Activated effector memory CD4-positive, alpha-beta T cell treated with Interleukin-2 at 50 U/mL for 16 hours (primary cell): ENCODE data around the gene SPATA16.
"Not testable (repeated sequence)": the region's sequence is repeated elsewhere in the genome, so short reads cannot be mapped to it uniquely, and the experiment has no call there.

Source experiments
- DNase-seq: peaks from one replicate; pipeline ENCODE4 v3.0.0-alpha.2; 2020

Gene SPATA16

DNA sequence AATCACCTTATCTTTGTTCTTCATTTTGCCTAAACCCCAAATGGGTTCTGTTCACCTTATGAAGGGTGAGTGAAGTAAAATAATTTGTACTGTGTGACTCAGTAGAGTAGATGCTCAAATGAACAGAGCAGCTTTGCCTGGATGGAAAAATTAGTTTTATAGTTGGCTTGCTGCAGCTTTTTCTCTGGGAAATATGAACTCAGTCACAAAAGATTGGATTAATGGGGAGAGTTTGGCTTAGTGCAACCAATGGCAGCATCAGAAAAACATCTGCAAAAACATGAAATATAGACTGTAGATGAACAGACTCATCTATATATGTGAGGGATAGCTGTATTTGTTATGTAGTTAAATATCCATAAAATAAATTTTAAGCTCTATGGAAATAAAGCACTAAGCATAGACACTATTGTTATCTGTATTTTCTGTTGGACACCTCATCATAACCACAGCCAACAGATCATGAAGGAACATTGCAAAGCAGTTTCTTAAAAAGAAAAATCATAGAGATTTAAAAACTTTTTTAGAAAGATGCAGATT lies 209.2 kb downstream of the SPATA16 start:
- DNase-seq = no peak

- no peak for DNase-seq
These were observed 211.6 kb downstream of the SPATA16 start for GRCh38 chr3:172929451-172929850.

DNA sequence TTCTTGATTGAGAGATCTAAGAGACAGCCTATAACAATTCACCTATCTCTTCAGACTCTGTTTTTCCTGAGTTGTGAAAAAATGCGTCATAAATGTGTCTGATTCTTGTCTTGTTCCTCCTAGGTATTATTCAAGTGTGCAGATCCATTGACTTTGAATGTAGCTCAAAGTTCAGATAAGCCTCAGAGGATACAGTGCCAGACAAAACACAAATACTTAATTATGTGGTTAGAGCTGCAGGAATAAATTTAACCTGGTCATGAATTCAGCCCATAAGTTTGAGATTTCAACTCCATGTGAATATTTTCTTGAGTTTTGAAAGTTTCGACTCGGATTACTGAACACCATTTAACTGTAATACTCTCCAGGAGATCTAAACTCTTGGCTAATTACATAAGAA lies 216.5 kb downstream of the SPATA16 start:
- DNase-seq = no peak

DNA sequence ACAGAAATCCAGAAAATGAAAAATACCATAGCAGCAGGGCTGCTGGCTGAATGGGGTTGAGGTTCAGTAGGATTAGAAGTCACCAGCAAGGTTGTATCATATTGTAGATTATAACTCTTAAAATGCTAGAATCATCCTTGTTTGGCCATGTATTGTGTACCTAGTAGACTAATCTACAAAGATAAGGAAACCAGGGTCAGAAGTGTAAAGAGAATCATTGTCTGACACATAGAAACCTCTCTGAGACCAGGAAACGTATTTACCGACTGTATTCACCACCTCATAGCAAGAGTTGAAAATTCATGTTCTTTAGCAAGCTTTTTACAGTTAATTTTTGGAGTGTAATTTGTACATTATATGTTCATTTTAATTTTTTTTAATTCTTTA lies 221.7 kb downstream of the SPATA16 start:
- DNase-seq = no peak

DNA sequence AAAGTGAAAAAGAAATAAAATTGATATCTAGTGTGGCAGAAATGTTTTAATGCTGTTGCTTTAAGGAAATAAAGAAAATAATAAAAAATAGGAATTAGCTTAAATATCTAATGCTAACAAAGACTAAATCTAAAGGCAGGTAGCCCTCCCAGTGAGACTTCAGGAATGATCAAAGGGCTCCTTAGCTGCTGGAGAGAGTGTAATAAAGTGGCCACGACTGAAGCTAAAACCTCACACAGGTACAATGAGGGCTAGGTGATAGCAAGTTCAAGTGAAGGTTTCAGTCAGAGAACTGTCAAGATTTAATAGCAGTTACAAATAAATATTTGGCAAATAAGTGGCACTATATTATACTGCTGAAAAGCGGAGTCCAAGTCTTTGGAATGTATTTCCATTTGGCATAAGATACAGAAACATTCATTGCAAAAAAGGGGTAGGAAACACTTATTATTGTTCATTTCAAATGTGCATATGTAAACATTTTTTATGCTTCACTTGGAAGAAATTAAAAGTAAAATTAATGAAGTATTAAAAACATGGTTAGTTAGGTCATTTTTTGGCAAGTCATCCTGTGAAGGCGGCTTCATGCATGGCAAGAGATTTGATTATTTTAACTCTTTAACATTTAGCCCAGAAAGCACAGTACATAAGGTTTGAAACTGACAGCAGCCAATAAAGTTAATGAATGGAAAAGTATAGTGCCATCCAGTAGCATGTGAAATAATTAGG lies 222.3 kb downstream of the SPATA16 start:
- no peak for DNase-seq

GRCh38 chr3:172918165-172918564 lies 222.9 kb downstream of the SPATA16 start:
- DNase-seq = no peak

DNA sequence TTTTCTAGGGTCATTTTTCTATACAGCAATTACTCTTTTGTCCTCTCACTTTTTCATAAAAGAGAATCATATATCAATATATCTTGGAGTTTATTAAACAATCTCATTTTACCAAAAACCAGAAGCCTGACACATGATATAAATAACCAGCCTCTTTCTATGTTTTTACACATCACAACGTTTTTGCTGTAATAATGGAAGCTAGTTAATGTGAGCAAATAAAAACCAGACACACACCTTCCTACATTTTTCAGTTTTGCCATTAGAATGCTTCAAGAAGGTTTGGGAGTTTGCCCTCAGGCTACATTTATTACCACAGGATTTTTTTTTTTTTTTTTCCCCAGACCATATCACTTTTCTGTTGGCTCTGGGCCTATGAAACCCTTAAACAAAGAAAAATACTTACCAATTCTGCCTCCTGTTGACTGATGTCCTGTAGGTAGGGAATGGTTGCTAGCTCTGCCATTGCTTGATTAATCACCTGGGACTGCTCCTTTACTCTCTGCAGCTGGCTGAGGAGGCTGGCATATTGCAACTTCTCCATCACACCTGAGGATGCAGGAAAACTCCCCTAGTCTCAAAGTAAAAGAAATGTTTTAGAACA lies 225.0 kb downstream of the SPATA16 start:
- no peak for DNase-seq

DNA sequence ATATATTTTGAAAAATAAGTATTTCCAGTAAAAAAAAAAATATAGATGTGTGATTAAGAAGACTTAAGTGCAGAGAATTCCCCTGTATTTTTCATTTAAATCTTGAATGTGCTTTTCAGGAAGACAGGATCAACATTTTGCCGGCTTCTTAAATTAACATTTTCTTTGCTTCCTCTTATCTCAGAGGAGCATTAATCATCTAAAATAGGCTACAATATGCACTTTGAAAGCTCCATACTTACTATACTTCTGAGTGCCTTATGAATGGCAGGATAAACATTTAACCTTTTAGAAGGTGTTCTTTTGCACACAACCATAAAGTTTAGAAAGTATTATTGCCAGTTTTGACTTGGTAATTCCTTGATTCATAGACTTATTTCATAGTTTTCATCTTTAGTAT lies 226.2 kb downstream of the SPATA16 start:
- DNase-seq = no peak

GRCh38 chr3:172913911-172914655 lies 227.0 kb downstream of the SPATA16 start:
- no peak for DNase-seq

DNA sequence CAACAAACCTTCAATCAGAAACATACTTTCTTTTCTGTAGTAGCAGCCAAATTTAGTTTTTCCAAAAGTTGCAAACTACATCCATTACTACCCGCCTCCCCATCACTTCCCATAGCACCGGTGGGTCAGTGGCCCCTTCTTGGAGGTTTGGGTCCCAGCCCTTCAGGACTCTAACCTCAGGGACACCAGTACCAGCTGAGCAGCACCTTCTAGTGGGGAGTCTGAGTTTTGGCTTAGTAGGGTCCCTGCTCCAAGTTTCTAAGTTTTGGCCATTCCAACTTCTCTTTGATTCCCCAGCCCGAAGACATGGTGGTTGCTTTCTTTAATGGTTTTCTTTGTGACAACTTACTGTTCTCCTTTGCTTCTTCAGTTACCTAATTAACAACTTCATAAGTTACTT lies 229.9 kb downstream of the SPATA16 start:
- DNase-seq = no peak

- no peak for DNase-seq
These were observed 232.2 kb downstream of the SPATA16 start for GRCh38 chr3:172908771-172909270.

GRCh38 chr3:172905451-172905850 lies 235.6 kb downstream of the SPATA16 start:
- no peak for DNase-seq

DNA sequence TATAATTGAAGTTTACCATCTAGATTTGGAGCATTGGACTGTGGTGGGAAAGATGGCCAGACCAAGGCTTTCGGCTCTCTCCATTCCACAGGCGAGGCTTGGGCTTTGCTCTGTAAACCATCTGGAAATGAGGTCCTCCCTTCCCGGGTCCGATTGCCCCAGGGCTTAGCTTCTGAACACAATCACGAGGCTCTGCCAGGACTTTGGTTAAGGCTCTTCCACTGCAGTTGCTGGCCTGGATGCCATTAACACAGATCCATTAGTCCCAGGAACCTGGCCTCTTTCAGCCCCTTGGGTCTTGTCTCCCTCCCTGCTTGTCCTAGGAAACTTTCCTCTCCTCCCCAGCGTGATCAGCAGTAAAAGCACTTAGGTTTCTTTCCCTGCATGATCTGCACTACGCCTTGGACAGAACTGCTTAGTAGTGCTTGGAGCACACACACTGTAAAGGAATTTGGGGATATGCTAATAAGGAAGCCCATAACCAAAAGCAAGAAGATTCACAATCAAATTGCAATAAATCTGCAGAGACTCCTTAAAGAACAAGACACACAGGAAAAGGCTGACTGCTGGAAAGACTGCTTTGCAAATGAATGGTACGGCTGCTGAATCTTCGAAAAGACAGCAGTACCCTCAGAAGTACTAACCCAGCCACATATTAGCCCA lies 236.2 kb downstream of the SPATA16 start:
- DNase-seq = no peak

DNA sequence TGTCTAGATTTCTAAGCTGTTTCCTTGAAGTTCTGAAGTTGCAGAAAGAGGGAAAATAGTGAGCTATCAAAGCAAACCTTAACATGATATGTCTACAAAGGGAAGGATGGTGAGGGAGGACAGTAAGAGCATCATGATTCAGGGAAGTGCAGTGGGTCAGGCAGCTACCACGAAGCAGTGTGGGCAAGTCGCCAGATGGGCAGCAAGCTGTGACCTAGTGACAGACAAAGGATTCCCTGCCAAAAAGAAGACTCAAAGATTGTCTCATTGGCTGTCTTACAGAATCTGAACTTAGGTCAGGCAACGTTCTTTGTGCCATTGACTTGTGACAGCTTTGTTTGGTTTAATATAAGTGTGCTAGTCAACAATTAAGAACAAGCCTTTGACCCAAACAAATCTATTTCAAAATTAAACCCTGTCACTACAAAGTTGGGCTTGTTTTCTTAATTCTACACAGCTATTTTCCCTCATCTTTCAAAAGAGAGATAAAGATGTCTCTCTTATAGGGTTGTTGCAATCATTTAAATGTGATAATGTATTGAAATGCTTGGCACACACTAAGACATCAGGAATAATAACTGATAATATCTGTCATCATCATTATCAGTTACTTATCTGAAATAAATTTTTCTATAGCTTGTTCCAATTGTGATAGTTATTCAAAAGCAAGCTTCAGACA lies 237.3 kb downstream of the SPATA16 start:
- no peak for DNase-seq

- no peak for DNase-seq
These were observed 248.9 kb downstream of the SPATA16 start for GRCh38 chr3:172892158-172892557.

DNA sequence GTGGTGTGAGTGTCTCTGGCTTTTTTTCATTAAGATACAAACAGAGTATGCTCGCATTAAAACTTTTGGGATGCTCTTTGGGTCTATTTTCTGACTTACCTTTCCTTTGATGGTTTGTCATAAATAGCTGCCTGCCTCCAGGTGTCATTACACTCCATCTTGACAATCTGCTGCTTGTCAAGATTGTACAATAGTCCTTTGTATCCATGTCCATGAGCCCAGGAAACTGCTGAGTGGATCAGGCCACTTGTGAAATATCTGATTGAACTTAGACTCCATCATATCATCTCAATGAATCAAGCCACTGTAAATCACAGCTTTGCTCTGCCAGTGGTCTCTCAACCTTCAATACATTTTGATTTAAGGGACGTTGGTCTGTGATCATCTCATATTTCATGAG lies 255.3 kb downstream of the SPATA16 start:
- no peak for DNase-seq

DNA sequence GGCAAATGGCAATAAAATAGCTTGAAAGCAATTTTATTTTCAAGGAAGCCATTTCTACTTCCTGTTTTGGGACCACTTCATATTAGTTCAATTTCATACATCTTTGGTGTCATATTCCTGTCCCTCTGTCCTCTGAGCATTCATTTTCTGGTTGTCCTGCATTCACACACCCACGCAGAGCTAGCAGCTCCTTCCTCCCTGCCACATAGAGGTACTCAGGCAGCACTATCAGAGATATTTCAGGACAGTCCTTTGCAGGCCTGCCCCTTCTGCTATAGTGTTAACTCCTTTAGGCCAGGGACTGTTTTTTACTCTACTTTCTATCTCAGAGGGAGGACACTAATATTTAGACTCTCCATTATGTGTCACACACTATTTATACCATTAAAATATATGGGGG lies 258.5 kb downstream of the SPATA16 start:
- DNase-seq = no peak

GRCh38 chr3:172879381-172879780 lies 261.7 kb downstream of the SPATA16 start:
- DNase-seq = not testable (repeated sequence)

DNA sequence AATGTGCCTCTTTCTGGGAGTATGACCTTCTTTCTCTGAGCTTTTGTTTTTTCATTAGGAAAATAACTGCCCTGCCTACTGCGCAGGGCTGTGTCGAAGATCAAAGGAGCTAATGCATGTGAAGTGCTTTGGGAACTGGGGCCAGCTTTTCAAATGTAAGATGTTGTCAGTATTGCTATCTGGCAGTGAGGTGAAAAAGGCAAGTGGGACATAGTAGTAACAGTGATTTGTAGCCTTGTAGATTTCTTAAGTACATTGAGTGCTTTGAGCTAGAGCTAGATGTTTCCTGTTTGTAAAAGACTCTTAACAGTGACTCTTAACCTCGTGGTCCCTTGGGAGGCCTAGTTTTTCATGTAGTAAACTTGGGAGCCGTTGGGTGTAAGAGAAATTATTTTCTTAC lies 264.0 kb downstream of the SPATA16 start:
- no peak for DNase-seq

- DNase-seq = no peak
These were observed 264.7 kb downstream of the SPATA16 start for GRCh38 chr3:172876297-172876696.

DNA sequence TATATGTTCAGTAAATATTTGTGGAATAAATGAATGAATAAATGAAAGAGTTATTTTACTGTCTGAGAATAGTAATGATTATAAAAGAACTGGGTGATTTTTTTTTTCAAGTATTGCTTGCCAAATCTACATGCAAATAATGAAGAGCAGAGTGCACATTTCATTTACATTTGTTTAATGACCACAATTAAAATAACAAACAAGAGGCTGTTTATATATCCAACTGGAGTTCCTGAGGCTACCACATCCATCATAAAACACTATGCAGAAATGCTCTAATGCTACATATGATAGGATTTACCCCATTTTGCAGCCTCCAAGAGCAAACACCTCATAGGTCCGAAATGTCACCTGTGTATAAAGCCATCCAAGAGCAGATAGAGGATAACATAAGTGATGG lies 266.0 kb downstream of the SPATA16 start:
- no peak for DNase-seq

DNA sequence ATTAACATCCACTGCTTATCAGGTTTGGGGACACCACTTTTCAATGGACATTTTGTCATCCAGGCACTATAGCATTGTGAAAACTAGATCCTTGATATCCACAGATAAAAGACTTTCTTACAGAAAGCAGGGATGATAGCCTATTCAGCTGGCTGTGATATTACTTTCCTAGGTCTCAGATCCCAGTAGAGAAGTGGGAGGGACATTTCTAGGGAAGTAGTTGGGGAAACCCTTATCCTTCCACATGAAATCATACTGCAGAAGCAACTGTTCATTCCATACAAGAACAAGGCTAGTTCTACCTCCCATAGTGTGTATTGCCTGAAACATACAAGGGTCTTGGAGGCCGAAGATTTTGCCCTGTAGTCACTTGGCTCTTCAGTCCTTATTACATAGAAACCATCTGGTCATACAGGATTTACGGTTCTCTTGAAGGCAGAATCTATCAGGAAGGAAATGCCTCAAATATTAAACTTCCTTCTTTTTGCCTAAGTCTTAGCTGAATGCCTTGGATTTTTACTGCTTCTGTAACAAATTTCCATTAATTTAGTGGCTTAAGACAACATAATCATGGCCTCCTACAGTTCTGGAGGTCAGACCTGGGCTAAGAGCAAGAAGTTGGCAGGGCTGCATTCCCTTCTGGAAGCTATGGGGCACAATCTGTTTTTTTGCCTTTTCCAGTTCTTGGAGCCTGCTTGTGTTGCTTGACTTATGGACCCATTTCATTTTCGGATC lies 271.1 kb downstream of the SPATA16 start:
- DNase-seq = no peak
